H1 (cell line): Measurements from ENCODE around the gene AGR3. TPM values are rescaled to one million over a fixed set of nuclear protein-coding genes. Genes with fewer than 3 reads are reported as not detected.
A peak's percentile ranks its signal among the peaks of the same experiment; 100 is the strongest.

Source experiments
- CTCF ChIA-PET: fragments of 300-600 bp; sonication (Branson Sonifier 250); formaldehyde crosslinking; loops from one replicate; lab custom pipeline; 2021; ENCODE audit not compliant: partially characterized antibody; lab: Charles Lee
- POLR2A ChIA-PET: fragments of 300-600 bp; sonication (Branson Sonifier 250); formaldehyde crosslinking; loops from one replicate; lab custom pipeline; 2021; ENCODE audit warnings: inconsistent platforms; ENCODE audit not compliant: partially characterized antibody; lab: Charles Lee
- DNase-seq, 2 experiments: peaks; one replicate each; pipeline versions ENCODE4 v3.0.0 to v3.0.0-alpha.2; 2010 to 2022; ENCODE audit warnings: low spot score in 2 of 2, low read depth in 1 of 2, mixed read lengths in 1 of 2
- FAIRE-seq: peaks from 2 replicates; lab custom pipeline; 2011; peaks lifted over from hg19 to GRCh38; lab: Jason Lieb, UNC
- H2AFZ ChIP-seq: 2 replicates; pipeline ENCODE4 v1.8.1; 2012; ENCODE audit warnings: low read length, inconsistent platforms
- H2AK5ac ChIP-seq: 2 replicates; pipeline ENCODE4 v1.6.1; 2013; ENCODE audit warnings: low read depth, low read length
- H2BK120ac ChIP-seq: replicated peaks from 2 replicates; pipeline ENCODE3; 2013; ENCODE audit warnings: low read depth, low read length, inconsistent platforms
- H2BK12ac ChIP-seq: 2 replicates; pipeline ENCODE4 v1.6.1; 2013; ENCODE audit warnings: low read depth, low read length
- H2BK15ac ChIP-seq: 2 replicates; pipeline ENCODE4 v1.6.1; 2013; ENCODE audit warnings: low read length
- H2BK20ac ChIP-seq: 2 replicates; pipeline ENCODE4 v1.6.1; 2013; ENCODE audit warnings: low read length
- H2BK5ac ChIP-seq: 2 replicates; pipeline ENCODE4 v1.6.1; 2013; ENCODE audit warnings: low read depth, low read length
- H3K14ac ChIP-seq: 2 replicates; pipeline ENCODE4 v1.6.1; 2013; ENCODE audit warnings: inconsistent platforms; ENCODE audit not compliant: insufficient read length
- H3K18ac ChIP-seq: 2 replicates; pipeline ENCODE4 v1.6.1; 2013; ENCODE audit warnings: low read length; ENCODE audit errors: extremely low read depth
- H3K23ac ChIP-seq: 2 replicates; pipeline ENCODE4 v1.6.1; 2013; ENCODE audit warnings: inconsistent platforms; ENCODE audit not compliant: insufficient read length
- H3K23me2 ChIP-seq: 2 replicates; pipeline ENCODE4 v1.6.1; 2013; ENCODE audit warnings: low read depth, low read length
- H3K27ac ChIP-seq: 2 replicates; pipeline ENCODE4 v1.6.1; 2011; ENCODE audit warnings: low read depth, low read length, inconsistent platforms
- H3K27me3 ChIP-seq, 4 experiments: replicated peaks in 1 of 4; 1 replicate in 1 of 4; 2 replicates in 3 of 4; pipeline versions ENCODE4 v1.6.1 to v1.8.1; 2011 to 2013; ENCODE audit warnings: low read length in 3 of 4, mild to moderate bottlenecking in 3 of 4, inconsistent platforms in 2 of 4, mixed read lengths in 2 of 4, moderate library complexity in 1 of 4; ENCODE audit not compliant: control insufficient read depth in 3 of 4, insufficient read depth in 3 of 4; ENCODE audit errors: extremely low read depth in 1 of 4
- H3K36me3 ChIP-seq, 4 experiments: 2 replicates each; pipeline versions ENCODE4 v1.6.1 to v1.8.1; 2011 to 2013; ENCODE audit warnings: mild to moderate bottlenecking in 4 of 4, low read length in 3 of 4, moderate library complexity in 2 of 4, control low read depth in 1 of 4, inconsistent platforms in 1 of 4; ENCODE audit not compliant: insufficient read depth in 4 of 4, control insufficient read depth in 2 of 4
- H3K4ac ChIP-seq: replicated peaks from 2 replicates; pipeline ENCODE3; 2013; ENCODE audit warnings: low read length, low read depth, mixed read lengths, inconsistent platforms; ENCODE audit not compliant: insufficient read length
- H3K4me1 ChIP-seq, 4 experiments: replicated peaks in 1 of 4; 1 replicate in 1 of 4; 2 replicates in 3 of 4; pipeline versions ENCODE4 v1.6.1 to v1.8.1; 2011 to 2013; ENCODE audit warnings: low read length in 3 of 4, inconsistent platforms in 2 of 4, mixed read lengths in 1 of 4; ENCODE audit not compliant: insufficient read depth in 4 of 4, control insufficient read depth in 3 of 4
- H3K4me2 ChIP-seq, 2 experiments: 2 replicates each; pipeline versions ENCODE4 v1.6.1 to v1.8.1; 2011 to 2013; ENCODE audit warnings: low read depth in 2 of 2, low read length in 2 of 2, control low read depth in 1 of 2, inconsistent platforms in 1 of 2, mild to moderate bottlenecking in 1 of 2; ENCODE audit not compliant: insufficient read depth in 1 of 2
- H3K4me3 ChIP-seq, 4 experiments: fragments of 200-600, 300-600 bp in 1 of 4; sonication (generic), shearing (Covaris generic), sonication (Bioruptor Twin) in 1 of 4; 2 replicates each; pipeline versions ENCODE4 v1.5.1 to v1.8.1; 2011 to 2016; ENCODE audit warnings: low read length in 4 of 4, low read depth in 3 of 4, control low read depth in 2 of 4, inconsistent platforms in 2 of 4, mild to moderate bottlenecking in 2 of 4, mixed read lengths in 1 of 4, moderate library complexity in 1 of 4; ENCODE audit not compliant: insufficient read depth in 2 of 4; ENCODE audit errors: extremely low read depth in 1 of 4
- H3K56ac ChIP-seq: replicated peaks from 2 replicates; pipeline ENCODE3; 2013; ENCODE audit warnings: low read depth, mild to moderate bottlenecking, mixed read lengths, low read length, inconsistent platforms; ENCODE audit not compliant: insufficient read length
- H3K79me1 ChIP-seq: 2 replicates; pipeline ENCODE4 v1.6.1; 2013; ENCODE audit warnings: low read depth, low read length, control low read depth
- H3K79me2 ChIP-seq, 2 experiments: 2 replicates each; pipeline versions ENCODE4 v1.6.1 to v1.8.1; 2012 to 2013; ENCODE audit warnings: low read length in 2 of 2, mild to moderate bottlenecking in 2 of 2, inconsistent platforms in 1 of 2; ENCODE audit not compliant: insufficient read depth in 2 of 2, control insufficient read depth in 1 of 2
- H3K9ac ChIP-seq, 4 experiments: replicated peaks in 1 of 4; 1 replicate in 1 of 4; 2 replicates in 3 of 4; pipeline versions ENCODE4 v1.6.1 to v1.8.1; 2011 to 2013; ENCODE audit warnings: low read depth in 3 of 4, low read length in 3 of 4, control low read depth in 2 of 4, mild to moderate bottlenecking in 2 of 4, moderate library complexity in 2 of 4, inconsistent platforms in 1 of 4; ENCODE audit errors: extremely low read depth in 1 of 4
- H3K9me3 ChIP-seq, 2 experiments: 2 replicates each; pipeline versions ENCODE4 v1.6.1 to v1.8.1; 2012 to 2013; ENCODE audit warnings: mild to moderate bottlenecking in 2 of 2, moderate library complexity in 2 of 2, control low read depth in 1 of 2, inconsistent platforms in 1 of 2, low read depth in 1 of 2, low read length in 1 of 2, mixed read lengths in 1 of 2; ENCODE audit not compliant: insufficient read depth in 2 of 2
- H4K20me1 ChIP-seq, 2 experiments: replicated peaks in 1 of 2; 2 replicates each; pipeline versions ENCODE3 to v1.8.1; 2011 to 2013; ENCODE audit warnings: inconsistent platforms in 2 of 2, low read length in 2 of 2, mild to moderate bottlenecking in 1 of 2; ENCODE audit not compliant: insufficient read depth in 2 of 2, control insufficient read depth in 1 of 2
- H4K5ac ChIP-seq: 2 replicates; pipeline ENCODE4 v1.6.1; 2013; ENCODE audit warnings: low read length, low read depth, mixed read lengths, inconsistent platforms; ENCODE audit not compliant: insufficient read length
- H4K8ac ChIP-seq: 2 replicates; pipeline ENCODE4 v1.8.0; 2013; ENCODE audit warnings: mild to moderate bottlenecking, moderate library complexity, low read length, inconsistent platforms; ENCODE audit not compliant: insufficient read depth; ENCODE audit errors: extremely low read depth
- H4K91ac ChIP-seq: replicated peaks from 2 replicates; pipeline ENCODE3; 2013; ENCODE audit warnings: low read length, mixed read lengths, inconsistent platforms; ENCODE audit not compliant: insufficient read length
- CEBPB ChIP-seq: IDR thresholded peaks from 2 replicates; pipeline ENCODE4 v1.6.1; 2012; ENCODE audit warnings: low read depth, low read length
- CTBP2 ChIP-seq: IDR thresholded peaks from 2 replicates; pipeline ENCODE4 v1.7.0; 2011; ENCODE audit warnings: borderline replicate concordance, mild to moderate bottlenecking, moderate library complexity, mixed read lengths, low read length; ENCODE audit not compliant: insufficient read depth, insufficient read length
- EP300 ChIP-seq, 2 experiments: IDR thresholded peaks; 1 replicate in 1 of 2; 2 replicates in 1 of 2; pipeline ENCODE4 v1.6.1; 2011 to 2012; ENCODE audit warnings: low read depth in 2 of 2, low read length in 2 of 2, mild to moderate bottlenecking in 2 of 2, borderline replicate concordance in 1 of 2, inconsistent platforms in 1 of 2, moderate library complexity in 1 of 2
- GTF2F1 ChIP-seq: IDR thresholded peaks from 2 replicates; pipeline ENCODE4 v1.6.1; 2012; ENCODE audit warnings: low read depth, low read length, improper control_type of control experiment, borderline replicate concordance
- RFX5 ChIP-seq: IDR thresholded peaks from 2 replicates; pipeline ENCODE4 v1.6.1; 2011; ENCODE audit warnings: low read depth, low read length, improper control_type of control experiment, borderline replicate concordance
- SRF ChIP-seq: IDR thresholded peaks from 2 replicates; pipeline ENCODE4 v1.6.1; 2011; ENCODE audit warnings: mild to moderate bottlenecking, low read depth, low read length, moderate library complexity
- TCF12 ChIP-seq: IDR thresholded peaks from 2 replicates; pipeline ENCODE4 v1.6.1; 2011; ENCODE audit warnings: low read depth, mild to moderate bottlenecking, low read length
- WGBS, 2 experiments: shearing (Covaris generic) in 1 of 2; methylation state at CpG; one replicate each; pipeline versions ENCODE4 v1.1.6 to v1.1.7; 2013 to 2015; ENCODE audit warnings: low lambda C conversion rate in 2 of 2, mixed read lengths in 2 of 2, inconsistent platforms in 1 of 2, low coverage in 1 of 2, missing lambda C conversion rate in 1 of 2; ENCODE audit not compliant: insufficient replicate concordance in 2 of 2, insufficient coverage in 1 of 2, insufficient read length in 1 of 2; ENCODE audit errors: extremely low coverage in 1 of 2, missing lambda C conversion rate in 1 of 2; 5-methylcytosine and 5-hydroxymethylcytosine counted together
- polyA plus RNA-seq, 7 experiments: library from polyadenylated mRNA; depleted of rRNA in 3 of 7; stranded (reverse) in 5 of 7; unstranded in 2 of 7; fragments of >200 nt in 5 of 7; fragments of 200-250 nt in 2 of 7; gene quantifications; 1 replicate in 5 of 7; 2 replicates in 1 of 7; 4 replicates in 1 of 7; pipeline versions ENCODE4 v1.2.1 to v1.2.3, GENCODE V29; 2011 to 2013; ENCODE audit warnings: missing spikeins in 2 of 7, mixed read lengths in 2 of 7
- total RNA-seq: library from RNA; stranded (reverse); fragmentation: NEBNext Ultra II Directional; extraction: Animal tissue kit (Norgen Biotek cat#: 25700); gene quantifications from 2 replicates; pipeline ENCODE4 v1.2.1, GENCODE V29; 2021
- TF ChIP-seq, protein P1 (sequence below), 3 experiments: IDR thresholded peaks; 1 replicate in 2 of 3; 2 replicates in 1 of 3; pipeline versions ENCODE4 v1.5.1 to v1.6.1; 2011; ENCODE audit warnings: low read length in 3 of 3, mild to moderate bottlenecking in 3 of 3, inconsistent platforms in 2 of 3, low read depth in 1 of 3, moderate library complexity in 1 of 3; ENCODE audit not compliant: insufficient read depth in 1 of 3; ENCODE audit errors: control extremely low read depth in 1 of 3
- TF ChIP-seq, protein P2 (sequence below): IDR thresholded peaks from 2 replicates; pipeline ENCODE4 v1.6.1; 2012; ENCODE audit warnings: inconsistent platforms

The AGR3 gene
- total and polyA plus RNA-seq, 2 of the 8 experiments (the other 6 are each of a cell fraction or from before 2014, with no cell fraction given) = not detected

DNA sequence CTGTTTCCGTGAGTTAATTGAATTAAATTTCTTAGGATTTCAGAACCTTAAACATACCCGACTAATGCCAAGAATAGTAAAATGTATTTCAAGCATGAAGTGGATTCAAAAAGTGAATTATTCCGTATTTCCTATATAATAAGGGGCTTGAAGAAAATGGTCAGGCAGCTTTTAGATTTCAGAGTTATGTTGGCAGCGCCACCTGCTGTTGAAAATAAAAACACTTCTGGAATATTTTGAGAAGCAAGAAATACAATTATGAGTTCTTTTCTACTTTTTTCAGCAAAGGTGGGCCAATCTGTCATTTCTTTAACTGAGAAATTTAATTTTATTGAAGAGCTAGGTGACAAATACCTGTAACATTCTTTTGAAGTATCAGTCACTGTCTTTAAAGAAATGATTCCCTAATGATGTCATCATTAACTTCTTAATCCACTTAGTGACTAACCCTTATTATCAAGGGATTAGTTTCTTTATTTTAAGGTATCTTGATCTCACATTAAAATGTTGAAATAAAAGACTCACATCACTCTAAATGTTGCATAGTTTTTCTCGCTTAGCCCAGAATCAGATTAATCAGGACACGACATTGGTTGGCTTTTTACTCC is 36.6 kb upstream of the AGR3 start:
- H4K20me1 ChIP-seq = no peaks in the 10 kb centered on the region
- FAIRE-seq (no peak), DNase-seq (no peak)
- H3K23ac ChIP-seq = no peak overlapping the region
- no peak overlapping the region for H2BK20ac ChIP-seq
- no peak overlapping the region for H3K27ac ChIP-seq
- H4K91ac ChIP-seq = no peak overlapping the region
- POLR2A ChIA-PET = no interaction called here
- H3K4me3 ChIP-seq = no peak overlapping the region
- no peak overlapping the region for H2BK5ac ChIP-seq
- WGBS, 2 experiments = 52% methylated on average over 6 of the region's 6 CpGs; no CpG with 5 or more reads in 1 of the 2 experiments
- H4K5ac ChIP-seq = no peak overlapping the region
- H3K18ac ChIP-seq = no peak overlapping the region
- H3K14ac ChIP-seq = no peak overlapping the region
- H4K8ac ChIP-seq = no peak overlapping the region
- no peak overlapping the region for H3K9ac ChIP-seq
- H2AFZ ChIP-seq = no peak overlapping the region
- CTCF ChIA-PET = interaction anchor here (0.6 to 3.7 kb wide), 27 partner anchors 8 to 435 kb away, joined by 3 to 52 read pairs (median 3); partner anchors contain the start of gene AGR2
- H3K27me3 ChIP-seq = no peaks in the 10 kb centered on the region
- no peak overlapping the region for H2BK12ac ChIP-seq
- no peak overlapping the region for H3K56ac ChIP-seq
- no peaks in the 10 kb centered on the region for H3K9me3 ChIP-seq
- H3K79me1 ChIP-seq = no peaks in the 10 kb centered on the region
- no peaks in the 10 kb centered on the region for H3K23me2 ChIP-seq
- no peak overlapping the region for H2BK120ac ChIP-seq
- no peaks in the 10 kb centered on the region for H3K79me2 ChIP-seq
- H3K4me1 ChIP-seq = peaks cover 0 to 8% (median 0%) of the 10 kb centered on the region in 4 experiments; a peak in 1 of 7 replicates
- no peak overlapping the region for H3K4me2 ChIP-seq
- H2BK15ac ChIP-seq = no peak overlapping the region
- no peak overlapping the region for H2AK5ac ChIP-seq
- no peak overlapping the region for H3K4ac ChIP-seq
- H3K36me3 ChIP-seq = no peaks in the 10 kb centered on the region
- no peak for TF ChIP-seq RFX5
- TF ChIP-seq CTBP2 = no peak
- TF ChIP-seq GTF2F1 = no peak
- TF ChIP-seq EP300 (IDR thresholded peaks at IDR 0.05; ENCODE audit: borderline replicate concordance in 1 of 2, low read depth in 2 of 2, low read length in 2 of 2) = no peak
- no peak for TF ChIP-seq CEBPB
- TF ChIP-seq, protein P1, sequence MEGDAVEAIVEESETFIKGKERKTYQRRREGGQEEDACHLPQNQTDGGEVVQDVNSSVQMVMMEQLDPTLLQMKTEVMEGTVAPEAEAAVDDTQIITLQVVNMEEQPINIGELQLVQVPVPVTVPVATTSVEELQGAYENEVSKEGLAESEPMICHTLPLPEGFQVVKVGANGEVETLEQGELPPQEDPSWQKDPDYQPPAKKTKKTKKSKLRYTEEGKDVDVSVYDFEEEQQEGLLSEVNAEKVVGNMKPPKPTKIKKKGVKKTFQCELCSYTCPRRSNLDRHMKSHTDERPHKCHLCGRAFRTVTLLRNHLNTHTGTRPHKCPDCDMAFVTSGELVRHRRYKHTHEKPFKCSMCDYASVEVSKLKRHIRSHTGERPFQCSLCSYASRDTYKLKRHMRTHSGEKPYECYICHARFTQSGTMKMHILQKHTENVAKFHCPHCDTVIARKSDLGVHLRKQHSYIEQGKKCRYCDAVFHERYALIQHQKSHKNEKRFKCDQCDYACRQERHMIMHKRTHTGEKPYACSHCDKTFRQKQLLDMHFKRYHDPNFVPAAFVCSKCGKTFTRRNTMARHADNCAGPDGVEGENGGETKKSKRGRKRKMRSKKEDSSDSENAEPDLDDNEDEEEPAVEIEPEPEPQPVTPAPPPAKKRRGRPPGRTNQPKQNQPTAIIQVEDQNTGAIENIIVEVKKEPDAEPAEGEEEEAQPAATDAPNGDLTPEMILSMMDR (IDR thresholded peaks at IDR 0.05; ENCODE audit: control extremely low read depth in 1 of 3, insufficient read depth in 1 of 3, low read depth in 1 of 3, low read length in 3 of 3) = peak in 2 of 3 experiments; percentile 42 to 51; a peak in 2 of 4 replicates
- TF ChIP-seq, protein P2, sequence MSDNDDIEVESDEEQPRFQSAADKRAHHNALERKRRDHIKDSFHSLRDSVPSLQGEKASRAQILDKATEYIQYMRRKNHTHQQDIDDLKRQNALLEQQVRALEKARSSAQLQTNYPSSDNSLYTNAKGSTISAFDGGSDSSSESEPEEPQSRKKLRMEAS = no peak
- TF ChIP-seq TCF12 = no peak
- TF ChIP-seq SRF = no peak
